HG03175 (cell line): ENCODE data around the gene DDX31.
"Not testable (repeated sequence)": the region's sequence is repeated elsewhere in the genome, so short reads cannot be mapped to it uniquely, and the experiment has no call there.

ENCODE experiments used
- ATAC-seq: cut with Tn5 transposase; IDR thresholded peaks from one replicate; pipeline ENCODE4 v1.9.1; 2021; ENCODE audit warnings: mild to moderate bottlenecking, moderate library complexity; ENCODE audit not compliant: unreplicated experiment

Gene DDX31

GRCh38 chr9:132582786-132583583 is 86.8 kb downstream of the DDX31 start:
- no peak for ATAC-seq

DNA sequence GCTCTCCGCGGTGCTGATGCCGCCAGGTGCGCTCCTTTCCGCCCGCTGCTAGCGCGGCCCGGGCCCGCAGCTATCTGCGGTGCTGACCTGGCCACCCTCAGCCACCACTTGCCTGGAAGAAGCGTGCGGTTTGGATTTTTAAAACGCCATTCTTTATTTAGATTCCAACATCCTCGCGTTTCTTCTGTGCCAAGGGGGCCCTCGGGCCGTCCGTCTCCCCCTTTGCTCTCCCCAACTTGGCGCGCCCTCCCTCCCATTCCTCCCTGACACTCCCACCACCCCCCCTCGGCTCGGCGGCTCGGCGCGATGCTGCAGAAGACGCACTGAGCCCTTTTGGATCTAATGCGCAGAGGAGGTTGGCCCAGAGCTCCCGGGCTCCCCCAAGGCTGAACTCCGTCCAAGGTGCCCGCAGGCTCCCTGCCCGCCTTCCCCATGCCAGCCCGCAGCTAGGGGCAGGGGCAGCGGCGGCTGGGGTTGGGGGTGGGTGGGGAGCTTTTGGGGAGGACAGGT is 87.5 kb downstream of the DDX31 start, which contains the start of gene BARHL1:
BARHL1 (plus strand) TSS at position 331 of the 510 bp plus-strand sequence. CDS start 192 bp downstream, outside the sequence.
- no peak for ATAC-seq

GRCh38 chr9:132579427-132579798 is 90.4 kb downstream of the DDX31 start:
- ATAC-seq: no peak

DNA sequence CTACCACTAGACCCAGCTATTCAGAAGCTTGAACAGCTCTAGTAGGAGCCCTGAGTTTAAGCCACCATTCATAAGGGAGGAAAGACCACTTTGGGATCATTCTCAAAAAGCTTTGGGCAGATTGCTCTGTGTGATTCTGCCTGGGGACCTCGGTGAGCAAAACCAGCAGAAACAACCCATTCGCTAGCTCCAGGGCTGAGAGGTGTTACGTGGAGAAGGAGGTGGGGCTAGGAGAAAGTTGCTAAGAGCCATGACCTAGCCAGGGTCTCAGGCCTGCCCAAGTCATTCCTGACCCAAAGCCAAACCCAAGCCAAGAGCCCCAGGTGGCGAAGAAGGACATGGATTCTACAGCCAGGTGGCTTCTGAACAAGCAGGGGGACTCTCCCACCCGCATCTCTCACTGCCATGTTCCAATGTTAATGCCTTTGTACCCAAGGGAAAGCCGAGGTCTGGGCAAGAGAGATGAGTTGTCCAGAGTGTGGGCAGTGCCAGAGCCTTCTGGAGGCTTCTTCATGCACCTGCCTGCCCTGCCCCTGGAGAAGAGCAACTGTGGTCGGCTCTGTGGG is 91.3 kb downstream of the DDX31 start:
- no peak for ATAC-seq

DNA sequence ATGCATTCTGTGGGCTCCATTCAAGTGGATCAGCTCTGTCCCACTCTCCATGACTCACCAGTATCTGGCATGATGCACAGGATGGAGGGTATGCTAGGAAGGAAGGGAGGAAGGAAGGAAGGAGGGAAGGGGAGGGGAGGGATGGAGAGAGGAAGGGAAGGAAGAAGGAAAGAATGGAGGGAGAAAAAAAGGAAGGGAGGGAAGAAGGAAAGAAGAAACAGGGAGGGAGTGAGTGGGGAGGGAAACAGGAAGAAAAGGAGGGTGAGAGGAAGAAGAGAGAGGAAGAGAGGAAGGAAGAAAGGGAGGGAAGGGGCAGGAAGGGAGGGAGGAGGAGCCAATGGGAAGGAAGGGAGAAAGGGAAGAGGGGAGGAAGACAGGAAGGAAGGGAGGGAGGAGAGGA is 92.7 kb downstream of the DDX31 start:
- no peak for ATAC-seq

- ATAC-seq: no peak
Measured at GRCh38 chr9:132575811-132576210, 94.0 kb downstream of the DDX31 start.

- ATAC-seq: no peak
Measured at GRCh38 chr9:132575005-132575609, 94.7 kb downstream of the DDX31 start.

GRCh38 chr9:132572921-132573320 is 96.9 kb downstream of the DDX31 start:
- ATAC-seq: no peak

GRCh38 chr9:132571806-132572600 is 97.8 kb downstream of the DDX31 start:
- no peak for ATAC-seq

- ATAC-seq: not testable (repeated sequence)
Measured at GRCh38 chr9:132568787-132569186, 101.0 kb downstream of the DDX31 start.

GRCh38 chr9:132564526-132564925 is 105.3 kb downstream of the DDX31 start:
- no peak for ATAC-seq

- ATAC-seq: no peak
Measured at GRCh38 chr9:132562306-132562573, 107.5 kb downstream of the DDX31 start.

DNA sequence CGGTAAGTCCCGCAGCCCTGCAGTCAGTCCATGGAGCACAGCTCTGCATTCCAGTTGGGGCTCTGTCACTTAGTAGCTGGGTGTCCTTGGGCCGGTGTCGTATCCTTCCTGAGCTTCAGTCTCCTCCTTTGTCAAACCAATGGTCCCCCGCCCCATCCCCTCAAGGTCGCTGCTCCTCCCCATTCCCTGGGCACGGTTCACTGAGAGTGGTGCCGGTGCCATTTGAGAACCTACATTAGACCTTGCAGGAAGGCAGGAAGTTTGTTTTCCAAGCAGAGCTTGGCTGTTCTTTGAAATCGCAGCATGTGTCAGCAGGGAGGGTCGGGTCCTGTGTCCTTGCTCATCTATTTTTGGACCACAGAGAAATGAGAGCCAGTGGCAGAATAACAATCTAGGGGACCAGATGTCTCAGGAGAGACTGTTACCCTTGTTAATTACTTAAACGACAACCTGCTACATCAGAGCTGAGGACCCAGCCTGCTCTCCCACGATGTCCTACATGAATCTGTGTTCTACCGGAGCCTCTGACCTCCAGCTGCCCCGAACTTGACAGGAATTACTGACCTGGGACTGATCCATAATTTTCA is 109.1 kb downstream of the DDX31 start:
- no peak for ATAC-seq

- no peak for ATAC-seq
Measured at GRCh38 chr9:132559711-132560110, 110.1 kb downstream of the DDX31 start.

DNA sequence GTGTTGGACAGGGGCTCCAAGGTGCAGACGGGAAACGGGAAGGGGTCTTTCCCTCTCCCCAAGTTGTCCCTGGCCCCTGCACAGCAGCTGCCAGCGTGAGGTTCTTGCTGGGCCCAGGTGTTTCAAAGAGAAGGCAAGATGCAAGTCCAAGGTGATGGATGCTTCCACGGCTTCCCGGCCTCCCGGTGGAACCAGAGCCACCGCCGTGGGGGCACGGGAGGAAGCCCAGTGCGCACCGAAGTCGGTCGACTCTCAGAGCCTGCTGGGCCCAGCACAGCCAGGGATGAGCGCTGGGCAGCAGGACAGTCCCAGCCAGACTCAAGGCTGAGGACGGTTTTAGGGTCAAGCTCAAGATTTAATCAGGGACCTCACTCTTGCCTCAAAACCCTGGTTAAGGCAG is 112.6 kb downstream of the DDX31 start:
- no peak for ATAC-seq

DNA sequence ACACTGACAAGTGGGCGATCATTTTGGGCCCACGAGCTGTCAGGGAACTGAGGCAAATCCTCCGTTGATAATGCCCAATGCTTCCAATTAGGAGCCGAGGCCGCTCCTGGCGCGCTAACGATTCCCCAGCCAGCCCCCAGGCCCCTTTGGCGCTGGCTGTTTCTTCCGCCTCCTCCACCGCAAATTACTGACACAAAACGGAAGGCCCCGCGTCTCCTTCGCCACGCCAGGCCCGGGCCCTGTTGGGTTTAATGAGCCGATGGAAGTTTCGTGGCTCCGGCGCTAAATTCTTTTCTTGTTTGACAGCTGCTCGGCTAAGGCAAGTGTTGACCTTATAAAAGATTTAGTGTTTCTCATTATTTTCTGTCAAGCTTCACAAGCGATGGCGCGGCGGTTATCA is 113.1 kb downstream of the DDX31 start:
- no peak for ATAC-seq

GRCh38 chr9:132556235-132556634 is 113.5 kb downstream of the DDX31 start:
- ATAC-seq: no peak

GRCh38 chr9:132555528-132555927 is 114.3 kb downstream of the DDX31 start:
- no peak for ATAC-seq

DNA sequence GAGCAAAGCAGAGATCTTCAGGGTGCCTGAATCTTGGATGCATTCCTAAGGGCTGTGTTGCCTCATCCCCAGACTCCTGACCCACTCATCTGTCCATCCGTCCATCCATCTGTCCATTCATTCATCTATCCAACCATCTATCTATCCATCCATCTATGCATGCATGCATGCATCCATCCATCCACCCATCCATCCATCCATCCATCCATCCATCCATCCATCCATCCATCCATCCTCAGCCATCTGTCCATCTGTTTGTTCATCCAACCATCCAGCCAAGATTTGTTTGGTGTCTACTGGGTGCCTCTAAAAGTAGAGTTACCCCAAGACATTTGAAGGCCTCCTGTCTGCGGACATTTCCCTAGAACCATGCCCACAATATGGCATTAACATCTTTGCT is 115.0 kb downstream of the DDX31 start:
- no peak for ATAC-seq

- ATAC-seq: no peak
Measured at GRCh38 chr9:132552041-132552440, 117.7 kb downstream of the DDX31 start.

GRCh38 chr9:132551556-132551955 is 118.2 kb downstream of the DDX31 start:
- ATAC-seq: no peak
